ENCODE measurements around the gene MYO1B.

MYO1B gene

DNA sequence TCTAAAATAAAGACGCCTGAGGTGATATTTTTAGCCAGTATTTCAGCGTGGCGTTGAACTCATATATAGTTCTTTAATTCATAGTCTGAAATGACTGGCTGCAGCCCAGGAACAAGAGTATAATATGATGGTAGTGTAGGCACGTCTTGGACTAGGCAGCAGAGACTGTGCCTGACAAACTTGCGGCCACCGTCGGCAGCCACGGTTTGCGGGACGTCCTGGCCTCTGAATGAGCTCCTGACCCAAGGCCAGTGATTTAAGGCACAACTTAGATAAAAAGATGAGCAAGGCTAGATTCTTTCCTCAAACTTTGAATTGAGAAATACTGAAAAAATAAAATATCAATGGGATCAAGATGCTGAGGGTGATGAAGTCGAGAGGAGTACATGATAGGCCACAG, 40.0 kb downstream of the MYO1B start:
- Histone ChIP-seq H4K20me1 (ENCODE audit: low read depth, low read length) (no peaks in the 10 kb centered on the region), H2AFZ (ENCODE audit: low read depth, low read length, severe bottlenecking) (no peak overlapping the region), H3K9me3 (ENCODE audit: insufficient read depth, low read length) (no peaks in the 10 kb centered on the region), H3K4me3 (ENCODE audit: insufficient read depth, low read length, poor library complexity, severe bottlenecking) (no peak overlapping the region), H3K27ac (ENCODE audit: low read depth, low read length) (no peak overlapping the region), H3K27me3 (ENCODE audit: low read length) (no peaks in the 10 kb centered on the region), H3K79me2 (ENCODE audit: insufficient read depth, low read length) (no peaks in the 10 kb centered on the region), H3K9me2 (replicated peaks; ENCODE audit: insufficient read depth, low read length) (no peaks in the 10 kb centered on the region), H3K36me3 (ENCODE audit: low read length) (no peaks in the 10 kb centered on the region), H3K9ac (ENCODE audit: low read length) (no peak overlapping the region), H3F3A (ENCODE audit: insufficient read depth) (no peaks in the 10 kb centered on the region), H3K4me2 (ENCODE audit: low read depth, low read length, poor library complexity, severe bottlenecking) (no peak overlapping the region)
- TF ChIP-seq, protein P1, sequence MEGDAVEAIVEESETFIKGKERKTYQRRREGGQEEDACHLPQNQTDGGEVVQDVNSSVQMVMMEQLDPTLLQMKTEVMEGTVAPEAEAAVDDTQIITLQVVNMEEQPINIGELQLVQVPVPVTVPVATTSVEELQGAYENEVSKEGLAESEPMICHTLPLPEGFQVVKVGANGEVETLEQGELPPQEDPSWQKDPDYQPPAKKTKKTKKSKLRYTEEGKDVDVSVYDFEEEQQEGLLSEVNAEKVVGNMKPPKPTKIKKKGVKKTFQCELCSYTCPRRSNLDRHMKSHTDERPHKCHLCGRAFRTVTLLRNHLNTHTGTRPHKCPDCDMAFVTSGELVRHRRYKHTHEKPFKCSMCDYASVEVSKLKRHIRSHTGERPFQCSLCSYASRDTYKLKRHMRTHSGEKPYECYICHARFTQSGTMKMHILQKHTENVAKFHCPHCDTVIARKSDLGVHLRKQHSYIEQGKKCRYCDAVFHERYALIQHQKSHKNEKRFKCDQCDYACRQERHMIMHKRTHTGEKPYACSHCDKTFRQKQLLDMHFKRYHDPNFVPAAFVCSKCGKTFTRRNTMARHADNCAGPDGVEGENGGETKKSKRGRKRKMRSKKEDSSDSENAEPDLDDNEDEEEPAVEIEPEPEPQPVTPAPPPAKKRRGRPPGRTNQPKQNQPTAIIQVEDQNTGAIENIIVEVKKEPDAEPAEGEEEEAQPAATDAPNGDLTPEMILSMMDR (IDR thresholded peaks at IDR 0.05; ENCODE audit: insufficient read depth, low read length, poor library complexity, severe bottlenecking), result no peak
- TF ChIP-seq EZH2phosphoT487 (conservative IDR thresholded peaks at IDR 0.05; ENCODE audit: low read length), result no peak

DNA sequence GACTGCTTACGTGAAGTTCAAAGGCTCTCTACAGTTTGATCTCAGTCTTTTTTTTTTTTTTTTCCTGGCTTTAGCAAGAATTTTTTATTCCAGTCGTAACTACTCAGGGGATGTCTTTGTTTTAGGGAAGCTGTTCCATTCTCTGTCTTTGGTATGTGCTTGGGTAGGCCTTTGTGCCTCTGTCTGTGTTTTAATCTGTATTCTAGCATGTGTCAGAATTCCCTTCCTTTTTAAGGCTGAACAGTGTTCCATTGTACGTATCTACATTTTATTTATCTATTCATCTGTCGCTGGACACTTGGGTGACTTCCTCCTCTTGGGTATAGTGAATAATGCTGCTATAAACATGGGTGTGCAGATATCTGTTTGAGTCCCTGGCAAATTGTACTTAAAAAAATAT, 42.6 kb downstream of the MYO1B start:
- TF ChIP-seq, protein P1 (IDR thresholded peaks at IDR 0.05; ENCODE audit: insufficient read depth, low read length, poor library complexity, severe bottlenecking), result no peak
- TF ChIP-seq EZH2phosphoT487 (conservative IDR thresholded peaks at IDR 0.05; ENCODE audit: low read length), result no peak
- Histone ChIP-seq H3K4me2 (ENCODE audit: low read depth, low read length, poor library complexity, severe bottlenecking) (no peak overlapping the region), H4K20me1 (ENCODE audit: low read depth, low read length) (no peaks in the 10 kb centered on the region), H3K79me2 (ENCODE audit: insufficient read depth, low read length) (no peaks in the 10 kb centered on the region), H3K36me3 (ENCODE audit: low read length) (no peaks in the 10 kb centered on the region), H3K4me3 (ENCODE audit: insufficient read depth, low read length, poor library complexity, severe bottlenecking) (no peak overlapping the region), H3K9ac (ENCODE audit: low read length) (no peak overlapping the region), H3K27ac (ENCODE audit: low read depth, low read length) (no peak overlapping the region), H3K9me3 (ENCODE audit: insufficient read depth, low read length) (no peaks in the 10 kb centered on the region), H3K27me3 (ENCODE audit: low read length) (no peaks in the 10 kb centered on the region), H2AFZ (ENCODE audit: low read depth, low read length, severe bottlenecking) (no peak overlapping the region), H3K9me2 (replicated peaks; ENCODE audit: insufficient read depth, low read length) (no peaks in the 10 kb centered on the region), H3F3A (ENCODE audit: insufficient read depth) (no peaks in the 10 kb centered on the region)

DNA sequence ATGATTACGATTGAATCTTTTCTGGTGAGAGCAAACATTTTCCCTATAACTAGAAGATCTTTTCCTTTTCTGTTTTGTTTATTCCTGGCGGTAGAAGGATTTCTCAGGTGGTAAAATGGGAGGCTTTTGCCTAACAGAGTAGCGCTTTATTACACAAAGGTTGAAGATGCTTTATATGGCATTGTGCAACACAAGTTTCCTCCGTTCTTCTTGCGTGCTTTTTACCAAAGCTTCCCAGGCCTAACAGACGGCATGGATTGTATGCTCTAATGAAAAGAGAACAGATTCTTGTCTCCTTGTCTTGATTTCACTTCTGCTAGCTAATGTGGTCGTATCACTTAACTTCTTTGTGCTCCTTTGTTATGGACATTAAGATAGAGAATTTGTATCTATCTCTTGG, 43.8 kb downstream of the MYO1B start:
- Histone ChIP-seq H3K79me2 (ENCODE audit: insufficient read depth, low read length) (no peaks in the 10 kb centered on the region), H3K4me3 (ENCODE audit: insufficient read depth, low read length, poor library complexity, severe bottlenecking) (no peak overlapping the region), H3K9me2 (replicated peaks; ENCODE audit: insufficient read depth, low read length) (no peaks in the 10 kb centered on the region), H3K9me3 (ENCODE audit: insufficient read depth, low read length) (no peaks in the 10 kb centered on the region), H3K27me3 (ENCODE audit: low read length) (no peaks in the 10 kb centered on the region), H3F3A (ENCODE audit: insufficient read depth) (no peaks in the 10 kb centered on the region), H3K27ac (ENCODE audit: low read depth, low read length) (no peak overlapping the region), H3K9ac (ENCODE audit: low read length) (no peak overlapping the region), H3K36me3 (ENCODE audit: low read length) (no peaks in the 10 kb centered on the region), H4K20me1 (ENCODE audit: low read depth, low read length) (no peaks in the 10 kb centered on the region), H2AFZ (ENCODE audit: low read depth, low read length, severe bottlenecking) (no peak overlapping the region), H3K4me2 (ENCODE audit: low read depth, low read length, poor library complexity, severe bottlenecking) (no peak overlapping the region)
- TF ChIP-seq, protein P1 (IDR thresholded peaks at IDR 0.05; ENCODE audit: insufficient read depth, low read length, poor library complexity, severe bottlenecking), result no peak
- TF ChIP-seq EZH2phosphoT487 (conservative IDR thresholded peaks at IDR 0.05; ENCODE audit: low read length), result no peak

Measured in SU-DHL-6 (cell line).